H9 (cell line): ENCODE results near the gene CNN3. TPM values are rescaled to one million over a fixed set of nuclear protein-coding genes. Genes with fewer than 3 reads are reported as not detected.

Source experiments
- DNase-seq: peaks from one replicate; pipeline ENCODE4 v3.0.0-alpha.2; 2017
- H2AFZ ChIP-seq: one replicate; pipeline ENCODE4 v1.6.1; 2013; ENCODE audit warnings: mild to moderate bottlenecking, low read length, control low read depth, moderate library complexity
- H2AK5ac ChIP-seq: 2 replicates; pipeline ENCODE4 v1.6.1; 2013; ENCODE audit warnings: low read length, control low read depth, mixed read lengths; ENCODE audit not compliant: insufficient read length
- H2BK120ac ChIP-seq: one replicate; pipeline ENCODE4 v1.6.1; 2013; ENCODE audit warnings: low read depth, mild to moderate bottlenecking, low read length, control low read depth, inconsistent platforms; ENCODE audit not compliant: poor library complexity, severe bottlenecking
- H2BK12ac ChIP-seq: 2 replicates; pipeline ENCODE4 v1.6.1; 2013; ENCODE audit warnings: low read length, control low read depth, mixed read lengths, low read depth; ENCODE audit not compliant: insufficient read length
- H2BK15ac ChIP-seq: 2 replicates; pipeline ENCODE4 v1.6.1; 2013; ENCODE audit warnings: low read depth, low read length, control low read depth
- H2BK20ac ChIP-seq: one replicate; pipeline ENCODE4 v1.6.1; 2013; ENCODE audit warnings: low read depth, mild to moderate bottlenecking, low read length, control low read depth, inconsistent platforms; ENCODE audit not compliant: poor library complexity, severe bottlenecking
- H2BK5ac ChIP-seq: 2 replicates; pipeline ENCODE4 v1.6.1; 2013; ENCODE audit warnings: low read length, control low read depth, mixed read lengths; ENCODE audit not compliant: insufficient read length
- H3K14ac ChIP-seq: 2 replicates; pipeline ENCODE4 v1.6.1; 2013; ENCODE audit warnings: low read length, control low read depth; ENCODE audit not compliant: insufficient read depth
- H3K18ac ChIP-seq: 2 replicates; pipeline ENCODE4 v1.6.1; 2013; ENCODE audit warnings: low read depth, mild to moderate bottlenecking, mixed read lengths, low read length, control low read depth; ENCODE audit not compliant: insufficient read length
- H3K23ac ChIP-seq: 2 replicates; pipeline ENCODE4 v1.6.1; 2013; ENCODE audit warnings: low read length, control low read depth, mixed read lengths, low read depth; ENCODE audit not compliant: insufficient read length
- H3K23me2 ChIP-seq: 2 replicates; pipeline ENCODE4 v1.6.1; 2013; ENCODE audit warnings: low read depth, mild to moderate bottlenecking, mixed read lengths, low read length, control low read depth; ENCODE audit not compliant: insufficient read length, poor library complexity, severe bottlenecking
- H3K27ac ChIP-seq: 2 replicates; pipeline ENCODE4 v1.5.1; 2013; ENCODE audit warnings: low read length, control low read depth, mixed read lengths, low read depth; ENCODE audit not compliant: insufficient read length
- H3K27me3 ChIP-seq: 2 replicates; pipeline ENCODE4 v1.6.1; 2013; ENCODE audit warnings: low read length, control low read depth, inconsistent platforms; ENCODE audit not compliant: insufficient read depth
- H3K4ac ChIP-seq: 2 replicates; pipeline ENCODE4 v1.6.1; 2013; ENCODE audit warnings: low read depth, mild to moderate bottlenecking, control low read depth, inconsistent platforms, low read length, moderate library complexity
- H3K4me1 ChIP-seq: 2 replicates; pipeline ENCODE4 v1.6.1; 2013; ENCODE audit warnings: low read length, control low read depth, inconsistent platforms; ENCODE audit not compliant: insufficient read depth
- H3K4me2 ChIP-seq: 2 replicates; pipeline ENCODE4 v1.6.1; 2013; ENCODE audit warnings: low read length, control low read depth, mixed read lengths; ENCODE audit not compliant: insufficient read length, insufficient read depth
- H3K56ac ChIP-seq: 2 replicates; pipeline ENCODE4 v1.6.1; 2013; ENCODE audit warnings: low read depth, mild to moderate bottlenecking, mixed read lengths, low read length, control low read depth; ENCODE audit not compliant: insufficient read length
- H3K79me1 ChIP-seq: 2 replicates; pipeline ENCODE4 v1.6.1; 2013; ENCODE audit warnings: low read depth, mild to moderate bottlenecking, moderate library complexity, low read length, control low read depth, inconsistent platforms; ENCODE audit not compliant: insufficient read depth, poor library complexity, severe bottlenecking
- H3K79me2 ChIP-seq: 2 replicates; pipeline ENCODE4 v1.6.1; 2013; ENCODE audit warnings: low read length, control low read depth, inconsistent platforms; ENCODE audit not compliant: insufficient read depth
- H3K9ac ChIP-seq: 2 replicates; pipeline ENCODE4 v1.6.1; 2013; ENCODE audit warnings: low read length, control low read depth, mixed read lengths; ENCODE audit not compliant: insufficient read length; ENCODE audit errors: extremely low read depth
- H3K9me3 ChIP-seq: one replicate; pipeline ENCODE4 v1.6.1; 2013; ENCODE audit warnings: low read depth, low read length, inconsistent platforms; ENCODE audit not compliant: control insufficient read depth
- H3T11ph ChIP-seq: one replicate; pipeline ENCODE4 v1.6.1; 2013; ENCODE audit warnings: mild to moderate bottlenecking, low read length, control low read depth, inconsistent platforms
- H4K20me1 ChIP-seq: one replicate; pipeline ENCODE4 v1.6.1; 2013; ENCODE audit not compliant: control insufficient read depth, insufficient read length, insufficient read depth
- H4K5ac ChIP-seq: 2 replicates; pipeline ENCODE4 v1.6.1; 2013; ENCODE audit warnings: low read depth, mild to moderate bottlenecking, mixed read lengths, low read length, control low read depth; ENCODE audit not compliant: insufficient read length
- H4K8ac ChIP-seq: replicated peaks from 2 replicates; pipeline ENCODE4 v1.6.1; 2013; ENCODE audit warnings: low read length, control low read depth, mixed read lengths, low read depth; ENCODE audit not compliant: insufficient read length
- H4K91ac ChIP-seq: 2 replicates; pipeline ENCODE4 v1.6.1; 2013; ENCODE audit warnings: low read depth, mild to moderate bottlenecking, moderate library complexity, mixed read lengths, low read length, control low read depth; ENCODE audit not compliant: insufficient read length
- H3K27ac Mint-ChIP-seq, 3 experiments: 2 replicates in 2 of 3; 3 replicates in 1 of 3; pipeline ENCODE4 v1.8.0; 2020 to 2021; ENCODE audit warnings: mixed read lengths in 3 of 3, mild to moderate bottlenecking in 1 of 3, moderate library complexity in 1 of 3
- H3K27me3 Mint-ChIP-seq: 2 replicates; pipeline ENCODE4 v1.8.0; 2021; ENCODE audit warnings: low read depth, mild to moderate bottlenecking, moderate library complexity, mixed read lengths
- H3K36me3 Mint-ChIP-seq, 3 experiments: 2 replicates in 2 of 3; 3 replicates in 1 of 3; pipeline ENCODE4 v1.8.0; 2020 to 2021; ENCODE audit warnings: low read depth in 3 of 3, mixed read lengths in 3 of 3; ENCODE audit not compliant: insufficient read depth in 1 of 3
- H3K4me1 Mint-ChIP-seq, 2 experiments: 2 replicates each; pipeline ENCODE4 v1.8.0; 2020; ENCODE audit warnings: mixed read lengths in 2 of 2
- H3K4me3 Mint-ChIP-seq, 2 experiments: 2 replicates in 1 of 2; 3 replicates in 1 of 2; pipeline ENCODE4 v1.8.0; 2020 to 2021; ENCODE audit warnings: mild to moderate bottlenecking in 2 of 2, mixed read lengths in 2 of 2, moderate library complexity in 1 of 2
- H3K9me3 Mint-ChIP-seq, 2 experiments: 2 replicates in 1 of 2; 3 replicates in 1 of 2; pipeline ENCODE4 v1.8.0; 2020; ENCODE audit warnings: mild to moderate bottlenecking in 2 of 2, mixed read lengths in 2 of 2, moderate library complexity in 1 of 2
- CTCF ChIP-seq: fragments of 200-600 bp; sonication (generic); conservative IDR thresholded peaks from 3 replicates; pipeline ENCODE4 v1.8.0; 2021; ENCODE audit warnings: antibody characterized with exemption, mild to moderate bottlenecking
- WGBS: extraction: QIAGEN DNeasy Blood & Tissue Kit; methylation state at CpG from one replicate; pipeline ENCODE4 v1.1.7; 2013; ENCODE audit warnings: missing lambda C conversion rate, low lambda C conversion rate, mixed read lengths; ENCODE audit not compliant: insufficient read length; ENCODE audit errors: extremely low coverage; 5-methylcytosine and 5-hydroxymethylcytosine counted together
- total RNA-seq: library from RNA; stranded (reverse); gene quantifications from 2 replicates; pipeline ENCODE4 v1.2.1, GENCODE V29; 2021

The CNN3 gene
- total RNA-seq, 1 experiment from 2014 or later: 279 TPM

GRCh38 chr1:94863297-94863911 is 63.5 kb downstream of the CNN3 start:
- no peaks in the 10 kb centered on the region for H3K27me3 Mint-ChIP-seq
- no peaks in the 10 kb centered on the region for H3K9me3 ChIP-seq
- H3K23me2 ChIP-seq: no peaks in the 10 kb centered on the region
- no peak overlapping the region for H3K4me3 Mint-ChIP-seq
- H3K4ac ChIP-seq: no peak overlapping the region
- H2AFZ ChIP-seq: no peak overlapping the region
- H3K27me3 ChIP-seq: no peaks in the 10 kb centered on the region
- WGBS: no CpG with 5 or more reads among the region's 2 CpGs
- H2BK20ac ChIP-seq: no peak overlapping the region
- H3K14ac ChIP-seq: no peak overlapping the region
- H2AK5ac ChIP-seq: no peak overlapping the region
- H4K91ac ChIP-seq: no peak overlapping the region
- no peak for TF ChIP-seq CTCF
- no peak overlapping the region for H4K5ac ChIP-seq
- H3K9me3 Mint-ChIP-seq: no peaks in the 10 kb centered on the region
- H2BK5ac ChIP-seq: no peak overlapping the region
- no peak overlapping the region for H3K18ac ChIP-seq
- no peak overlapping the region for H2BK120ac ChIP-seq
- no peak overlapping the region for H3K23ac ChIP-seq
- H3K56ac ChIP-seq: no peak overlapping the region
- DNase-seq: no peak
- no peak overlapping the region for H3K4me2 ChIP-seq
- H2BK12ac ChIP-seq: no peak overlapping the region
- H3K27ac ChIP-seq: no peak overlapping the region
- H3K9ac ChIP-seq: no peak overlapping the region
- H3K79me1 ChIP-seq: no peaks in the 10 kb centered on the region
- no peak overlapping the region; the same call in 1 of the 2 replicates for H2BK15ac ChIP-seq
- peaks cover 20% of the 10 kb centered on the region; the same call in 1 of the 2 replicates for H3K4me1 ChIP-seq
- H3T11ph ChIP-seq: no peak overlapping the region
- no peak overlapping the region; a peak in 1 of 7 replicates for H3K27ac Mint-ChIP-seq
- peaks cover 52 to 58% of the 10 kb centered on the region in 2 experiments for H3K4me1 Mint-ChIP-seq
- no peaks in the 10 kb centered on the region for H4K20me1 ChIP-seq
- no peaks in the 10 kb centered on the region; a peak in 1 of 7 replicates for H3K36me3 Mint-ChIP-seq
- H4K8ac ChIP-seq: no peak overlapping the region
- no peaks in the 10 kb centered on the region for H3K79me2 ChIP-seq
